Epidermal melanocyte (primary cell): ENCODE results near the gene METTL15.
"Not testable (repeated sequence)": the region's sequence is repeated elsewhere in the genome, so short reads cannot be mapped to it uniquely, and the experiment has no call there.

Experiments
- DNase-seq: peaks from one replicate; pipeline ENCODE4 v3.0.0; 2011; ENCODE audit warnings: low spot score; ENCODE audit not compliant: insufficient read length

The METTL15 gene

GRCh38 chr11:28195449-28195848 lies 87.3 kb downstream of the METTL15 start:
- DNase-seq: no peak

GRCh38 chr11:28209906-28210305 lies 101.7 kb downstream of the METTL15 start:
- DNase-seq: no peak

- not testable (repeated sequence) for DNase-seq
Observed at GRCh38 chr11:28222063-28222462, 113.9 kb downstream of the METTL15 start.

- no peak for DNase-seq
Observed at GRCh38 chr11:28223577-28223976, 115.4 kb downstream of the METTL15 start.

GRCh38 chr11:28223994-28224393 lies 115.8 kb downstream of the METTL15 start:
- DNase-seq: no peak

- DNase-seq: no peak
Observed at GRCh38 chr11:28227460-28227859, 119.3 kb downstream of the METTL15 start.

- DNase-seq: no peak
Observed at GRCh38 chr11:28228196-28228895, 120.2 kb downstream of the METTL15 start.

GRCh38 chr11:28231475-28231874 lies 123.3 kb downstream of the METTL15 start:
- no peak for DNase-seq

- no peak for DNase-seq
Observed at GRCh38 chr11:28232649-28233048, 124.5 kb downstream of the METTL15 start.

- DNase-seq: no peak
Observed at GRCh38 chr11:28241760-28242159, 133.6 kb downstream of the METTL15 start.

GRCh38 chr11:28242596-28242995 lies 134.4 kb downstream of the METTL15 start:
- DNase-seq: no peak

GRCh38 chr11:28243061-28243460 lies 134.9 kb downstream of the METTL15 start:
- no peak for DNase-seq

GRCh38 chr11:28243581-28243980 lies 135.4 kb downstream of the METTL15 start:
- no peak for DNase-seq

- DNase-seq: no peak
Observed at GRCh38 chr11:28245131-28245530, 136.9 kb downstream of the METTL15 start.

GRCh38 chr11:28250192-28250591 lies 142.0 kb downstream of the METTL15 start:
- no peak for DNase-seq

- DNase-seq: no peak
Observed at GRCh38 chr11:28251257-28251656, 143.1 kb downstream of the METTL15 start.

- DNase-seq: no peak
Observed at GRCh38 chr11:28257761-28258160, 149.6 kb downstream of the METTL15 start.

GRCh38 chr11:28259177-28259843 lies 151.1 kb downstream of the METTL15 start:
- DNase-seq: no peak

GRCh38 chr11:28268925-28269324 lies 160.7 kb downstream of the METTL15 start:
- no peak for DNase-seq

- DNase-seq: no peak
Observed at GRCh38 chr11:28269586-28269985, 161.4 kb downstream of the METTL15 start.

- DNase-seq: not testable (repeated sequence)
Observed at GRCh38 chr11:28272247-28272646, 164.1 kb downstream of the METTL15 start.

- DNase-seq: no peak
Observed at GRCh38 chr11:28274216-28274615, 166.0 kb downstream of the METTL15 start.

GRCh38 chr11:28284196-28284595 lies 176.0 kb downstream of the METTL15 start:
- DNase-seq: no peak
